GM12878 (cell line): ENCODE data around the gene SIDT1.

Experiments used
- ATF7 ChIP-seq: fragments of 450-650 bp; IDR thresholded peaks from 2 replicates; pipeline ENCODE4 v1.6.1; 2016; ENCODE audit warnings: low read depth, mild to moderate bottlenecking
- CTCF ChIP-seq, 3 experiments: IDR thresholded peaks in 2 of 3; conservative IDR thresholded peaks in 1 of 3; 2 replicates each; pipeline ENCODE4 v1.5.1; 2011; ENCODE audit warnings: low read depth in 3 of 3, low read length in 3 of 3, mild to moderate bottlenecking in 3 of 3, control low read depth in 2 of 3, moderate library complexity in 2 of 3, inconsistent platforms in 1 of 3, mixed read lengths in 1 of 3; ENCODE audit not compliant: control insufficient read depth in 2 of 3, insufficient read depth in 1 of 3; ENCODE audit errors: extremely low read depth in 1 of 3
- EZH2 ChIP-seq: IDR thresholded peaks from 2 replicates; pipeline ENCODE4 v1.6.1; 2012; ENCODE audit warnings: low read depth, mild to moderate bottlenecking, control low read depth, inconsistent platforms, low read length, borderline replicate concordance; ENCODE audit not compliant: control insufficient read depth
- MEF2A ChIP-seq: IDR thresholded peaks from 2 replicates; pipeline ENCODE4 v1.6.1; 2011; ENCODE audit warnings: low read depth, mild to moderate bottlenecking, low read length, moderate library complexity; ENCODE audit not compliant: insufficient read depth

GRCh38 chr3:113678773-113679172 is 146.4 kb downstream of the SIDT1 start:
- TF ChIP-seq CTCF (IDR thresholded peaks at IDR 0.05 in 2 of 3, conservative IDR thresholded peaks at IDR 0.05 in 1 of 3; ENCODE audit: control insufficient read depth in 2 of 3, extremely low read depth in 1 of 3, insufficient read depth in 1 of 3, low read depth in 3 of 3, low read length in 3 of 3) (no peak), MEF2A (no peak), EZH2 (no peak), ATF7 (no peak)
